ENCODE measurements around the gene MVD.
"Not testable (repeated sequence)": the region's sequence is repeated elsewhere in the genome, so short reads cannot be mapped to it uniquely, and the experiment has no call there.

MVD gene

DNA sequence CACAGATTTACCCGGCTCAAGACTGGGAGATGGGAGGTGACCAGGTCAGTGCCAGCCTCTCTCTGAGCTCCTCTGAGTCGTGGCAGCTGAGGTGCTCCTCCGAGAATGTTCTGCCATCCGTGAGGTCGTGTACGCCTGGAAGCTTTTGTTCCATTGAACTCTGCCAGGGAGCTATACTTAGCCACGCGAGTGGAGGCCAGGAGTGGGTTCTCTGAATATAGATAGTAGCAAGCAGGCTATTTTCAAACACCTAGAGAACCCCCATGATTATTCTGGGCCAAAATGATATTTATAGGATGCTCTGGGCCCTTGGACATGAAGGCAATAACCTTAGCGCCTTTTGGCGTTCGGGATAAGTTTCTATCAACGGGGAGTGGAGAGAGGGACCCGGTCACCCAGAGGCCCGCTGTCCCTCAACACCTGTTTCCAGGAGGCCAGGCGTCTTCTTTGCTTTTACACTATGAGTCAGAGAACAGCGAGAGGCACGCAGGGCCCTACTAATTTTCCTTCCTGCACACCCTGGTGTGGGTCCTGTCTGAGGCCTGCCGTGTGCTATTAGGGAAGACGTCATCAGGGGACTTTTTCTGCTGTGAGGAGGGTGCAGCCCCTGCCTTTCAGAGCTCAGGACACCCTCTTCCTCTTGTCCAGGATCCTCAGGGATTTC lies 11.0 kb upstream of the MVD start:
- DNase-seq, result no peak
- in situ Hi-C loops (cut with HindIII; ENCODE audit: low pct_ligation_motif_present, low sequenced_read_pairs), result no loop called here
- no peaks in the 10 kb centered on the region for H3K36me3 ChIP-seq (replicated peaks)
- TF ChIP-seq, protein P1, sequence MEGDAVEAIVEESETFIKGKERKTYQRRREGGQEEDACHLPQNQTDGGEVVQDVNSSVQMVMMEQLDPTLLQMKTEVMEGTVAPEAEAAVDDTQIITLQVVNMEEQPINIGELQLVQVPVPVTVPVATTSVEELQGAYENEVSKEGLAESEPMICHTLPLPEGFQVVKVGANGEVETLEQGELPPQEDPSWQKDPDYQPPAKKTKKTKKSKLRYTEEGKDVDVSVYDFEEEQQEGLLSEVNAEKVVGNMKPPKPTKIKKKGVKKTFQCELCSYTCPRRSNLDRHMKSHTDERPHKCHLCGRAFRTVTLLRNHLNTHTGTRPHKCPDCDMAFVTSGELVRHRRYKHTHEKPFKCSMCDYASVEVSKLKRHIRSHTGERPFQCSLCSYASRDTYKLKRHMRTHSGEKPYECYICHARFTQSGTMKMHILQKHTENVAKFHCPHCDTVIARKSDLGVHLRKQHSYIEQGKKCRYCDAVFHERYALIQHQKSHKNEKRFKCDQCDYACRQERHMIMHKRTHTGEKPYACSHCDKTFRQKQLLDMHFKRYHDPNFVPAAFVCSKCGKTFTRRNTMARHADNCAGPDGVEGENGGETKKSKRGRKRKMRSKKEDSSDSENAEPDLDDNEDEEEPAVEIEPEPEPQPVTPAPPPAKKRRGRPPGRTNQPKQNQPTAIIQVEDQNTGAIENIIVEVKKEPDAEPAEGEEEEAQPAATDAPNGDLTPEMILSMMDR (IDR thresholded peaks at IDR 0.05; ENCODE audit: low read depth, low read length, missing control alignments), result no peak
- H3K27ac ChIP-seq, result no peak overlapping the region
- no peak overlapping the region for H3K4me3 ChIP-seq (ENCODE audit: low read depth, low read length)
- H3K27me3 ChIP-seq (replicated peaks), result no peaks in the 10 kb centered on the region

DNA sequence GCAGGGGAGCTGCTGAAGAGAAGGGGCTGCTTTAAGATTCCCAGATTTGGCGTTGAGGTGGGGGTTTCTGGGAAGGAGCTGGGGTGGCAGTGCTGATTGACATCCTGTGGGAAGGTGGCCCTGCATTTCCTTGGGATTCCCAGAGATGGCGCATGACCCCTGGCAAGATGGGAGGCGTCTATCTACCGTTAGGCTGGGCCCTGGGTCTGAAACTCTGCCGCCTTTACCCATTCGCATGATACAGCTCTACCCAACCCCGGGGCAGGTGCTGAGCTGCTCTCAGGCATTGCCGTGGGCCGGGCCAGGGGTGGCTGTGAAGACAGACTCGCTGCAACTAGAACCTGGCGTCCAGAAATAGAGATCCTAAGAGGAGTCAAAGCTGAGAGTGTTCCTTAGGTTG lies 9.9 kb upstream of the MVD start:
- TF ChIP-seq, protein P1 (IDR thresholded peaks at IDR 0.05; ENCODE audit: low read depth, low read length, missing control alignments), result peak; percentile 62
- H3K27ac ChIP-seq, result no peak overlapping the region
- no peaks in the 10 kb centered on the region for H3K36me3 ChIP-seq (replicated peaks)
- in situ Hi-C loops (cut with HindIII; ENCODE audit: low pct_ligation_motif_present, low sequenced_read_pairs), result no loop called here
- no peak for DNase-seq
- no peaks in the 10 kb centered on the region for H3K27me3 ChIP-seq (replicated peaks)
- no peak overlapping the region for H3K4me3 ChIP-seq (ENCODE audit: low read depth, low read length)

- no peaks in the 10 kb centered on the region for H3K36me3 ChIP-seq (replicated peaks)
- H3K4me3 ChIP-seq (ENCODE audit: low read depth, low read length), result no peak overlapping the region
- TF ChIP-seq, protein P1 (IDR thresholded peaks at IDR 0.05; ENCODE audit: low read depth, low read length, missing control alignments), result no peak
- H3K27me3 ChIP-seq (replicated peaks), result no peaks in the 10 kb centered on the region
- no peak for DNase-seq
- no peak overlapping the region for H3K27ac ChIP-seq
- in situ Hi-C loops (cut with HindIII; ENCODE audit: low pct_ligation_motif_present, low sequenced_read_pairs), result no loop called here
Observed at GRCh38 chr16:88671806-88672205, 8.9 kb upstream of the MVD start.

DNA sequence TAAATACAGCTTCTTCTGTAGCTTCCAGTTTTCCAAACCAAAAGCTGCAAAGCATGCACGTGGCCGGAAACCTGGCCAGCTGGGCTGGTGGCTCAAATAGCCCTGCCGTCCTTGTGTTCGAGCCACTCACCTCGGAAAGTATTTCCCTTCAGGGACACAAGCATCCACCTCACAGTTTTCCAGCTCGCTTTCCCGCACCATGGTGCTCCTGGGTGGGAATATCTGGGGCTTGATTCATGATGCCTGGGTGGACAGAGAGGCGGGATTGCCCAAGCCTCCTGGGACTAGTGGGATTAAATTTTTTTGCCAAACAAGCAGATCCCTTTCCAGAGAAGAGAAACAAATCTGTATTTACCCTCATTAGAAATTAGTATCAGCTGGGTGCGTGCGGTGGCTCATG lies 7.1 kb upstream of the MVD start:
- H3K27ac ChIP-seq, result no peak overlapping the region
- TF ChIP-seq, protein P1 (IDR thresholded peaks at IDR 0.05; ENCODE audit: low read depth, low read length, missing control alignments), result no peak
- in situ Hi-C loops (cut with HindIII; ENCODE audit: low pct_ligation_motif_present, low sequenced_read_pairs), result no loop called here

GRCh38 chr16:88669493-88669892 lies 6.6 kb upstream of the MVD start:
- H3K36me3 ChIP-seq (replicated peaks); in situ Hi-C loops (cut with HindIII; ENCODE audit: low pct_ligation_motif_present, low sequenced_read_pairs); H3K27me3 ChIP-seq (replicated peaks); H3K27ac ChIP-seq; DNase-seq; H3K4me3 ChIP-seq (ENCODE audit: low read depth, low read length): not testable (repeated sequence)

More for the DNA sequence above, 7.1 kb upstream of the MVD start:
- Histone ChIP-seq H3K36me3 (replicated peaks) (no peaks in the 10 kb centered on the region), H3K27me3 (replicated peaks) (no peaks in the 10 kb centered on the region), H3K4me3 (ENCODE audit: low read depth, low read length) (no peak overlapping the region)
- DNase-seq, result no peak

DNA sequence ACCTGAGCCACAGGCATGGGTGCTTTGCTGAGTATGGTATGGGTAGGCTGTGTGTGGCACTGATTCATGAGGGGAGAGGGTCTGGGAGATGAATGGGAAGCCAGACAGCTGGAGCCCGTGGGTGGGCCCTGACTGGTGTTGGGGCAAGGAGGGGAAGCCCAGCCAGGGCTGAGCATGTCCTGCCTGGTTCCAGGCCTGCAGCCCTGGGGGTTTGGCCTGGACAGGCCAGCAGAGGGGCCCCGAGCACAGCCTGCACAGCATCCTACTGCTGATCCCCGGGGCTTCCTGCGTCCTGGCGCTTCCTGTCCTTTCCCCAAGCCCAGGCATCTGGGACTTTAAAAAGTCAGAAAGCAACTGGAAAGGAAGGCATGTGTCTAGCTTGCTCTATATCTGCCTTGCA lies 4.6 kb upstream of the MVD start:
- H3K4me3 ChIP-seq (ENCODE audit: low read depth, low read length), result no peak overlapping the region
- in situ Hi-C loops (cut with HindIII; ENCODE audit: low pct_ligation_motif_present, low sequenced_read_pairs), result no loop called here
- no peak for DNase-seq
- no peaks in the 10 kb centered on the region for H3K27me3 ChIP-seq (replicated peaks)
- no peaks in the 10 kb centered on the region for H3K36me3 ChIP-seq (replicated peaks)
- no peak overlapping the region for H3K27ac ChIP-seq
- TF ChIP-seq, protein P1 (IDR thresholded peaks at IDR 0.05; ENCODE audit: low read depth, low read length, missing control alignments), result peak; percentile 50
